ENCODE results near the gene PSME3IP1. TPM values are rescaled to one million over a fixed set of nuclear protein-coding genes. Genes with fewer than 3 reads are reported as not detected.

PSME3IP1 gene
- total RNA-seq, 4 donors from 2014 or later: 95.7 to 185 (median 120) TPM

- 44 to 80% methylated on average over 1 of the region's 1 CpG for WGBS, 2 donors (ENCODE audit: low coverage in 1 of 2)
- H3K9me3 ChIP-seq: no peaks in the 10 kb centered on the region
- H3K36me3 ChIP-seq: peaks cover 0 to 2% (median 0%) of the 10 kb centered on the region in 4 donors
- no peak overlapping the region for H3K4me3 ChIP-seq
- intact Hi-C loops (cut with DNase I; ENCODE audit: low total_unique reads) (no loop called here), in situ Hi-C loops (cut with MboI; ENCODE audit: low pct_ligation_motif_present in 1 of 4, low pct_unique_long_range_greater_than_20kb in 1 of 4, low sequenced_read_pairs in 3 of 4) (no loop called here)
- DNase-seq: no peak
- H3K27me3 ChIP-seq: no peaks in the 10 kb centered on the region
- H3K27ac ChIP-seq: no peak overlapping the region
- TF ChIP-seq POLR2A (IDR thresholded peaks at IDR 0.05): no peak
- TF ChIP-seq POLR2AphosphoS5 (IDR thresholded peaks at IDR 0.05): no peak
- TF ChIP-seq CTCF (IDR thresholded peaks at IDR 0.05): no peak
- H3K4me1 ChIP-seq: peaks cover 0 to 12% (median 4%) of the 10 kb centered on the region in 4 donors
These were observed 77.4 kb downstream of the PSME3IP1 start for GRCh38 chr16:57108432-57108831.

GRCh38 chr16:57107321-57107922 is 78.4 kb downstream of the PSME3IP1 start:
- Histone ChIP-seq H3K27me3 (no peaks in the 10 kb centered on the region), H3K27ac (no peak overlapping the region)
- 79% methylated on average over 9 of the region's 9 CpGs; no CpG with 5 or more reads in 1 of the 2 donors for WGBS, 2 donors (ENCODE audit: low coverage in 1 of 2)

GRCh38 chr16:57106767-57107166 is 79.1 kb downstream of the PSME3IP1 start:
- Histone ChIP-seq H3K27me3 (no peaks in the 10 kb centered on the region), H3K27ac (no peak overlapping the region), H3K36me3 (no peaks in the 10 kb centered on the region), H3K9me3 (no peaks in the 10 kb centered on the region), H3K4me1 (peaks cover 0 to 12% (median 4%) of the 10 kb centered on the region in 4 donors), H3K4me3 (no peak overlapping the region)
- intact Hi-C loops (cut with DNase I; ENCODE audit: low total_unique reads) (no loop called here), in situ Hi-C loops (cut with MboI; ENCODE audit: low pct_ligation_motif_present in 1 of 4, low pct_unique_long_range_greater_than_20kb in 1 of 4, low sequenced_read_pairs in 3 of 4) (no loop called here)
- DNase-seq: no peak
- no peak for TF ChIP-seq CTCF (IDR thresholded peaks at IDR 0.05)
- no peak for TF ChIP-seq POLR2AphosphoS5 (IDR thresholded peaks at IDR 0.05)
- no peak for TF ChIP-seq POLR2A (IDR thresholded peaks at IDR 0.05)
- TF ChIP-seq EP300 (IDR thresholded peaks at IDR 0.05; ENCODE audit: low read depth): no peak
- WGBS, 2 donors (ENCODE audit: low coverage in 1 of 2): 88% methylated on average over 2 of the region's 2 CpGs; no CpG with 5 or more reads in 1 of the 2 donors

More at GRCh38 chr16:57107321-57107922, 78.4 kb downstream of the PSME3IP1 start:
- TF ChIP-seq EP300 (IDR thresholded peaks at IDR 0.05; ENCODE audit: low read depth) (no peak), POLR2AphosphoS5 (IDR thresholded peaks at IDR 0.05) (no peak), CTCF (IDR thresholded peaks at IDR 0.05) (no peak), POLR2A (IDR thresholded peaks at IDR 0.05) (no peak)
- Histone ChIP-seq H3K4me3 (no peak overlapping the region), H3K36me3 (no peaks in the 10 kb centered on the region), H3K4me1 (peaks cover 0 to 12% (median 4%) of the 10 kb centered on the region in 4 donors), H3K9me3 (no peaks in the 10 kb centered on the region)
- no peak for DNase-seq
- intact Hi-C loops (cut with DNase I; ENCODE audit: low total_unique reads): no loop called here
- in situ Hi-C loops (cut with MboI; ENCODE audit: low pct_ligation_motif_present in 1 of 4, low pct_unique_long_range_greater_than_20kb in 1 of 4, low sequenced_read_pairs in 3 of 4): no loop called here

GRCh38 chr16:57105184-57105583 is 80.7 kb downstream of the PSME3IP1 start:
- H3K4me1 ChIP-seq: peaks cover 0 to 7% (median 2%) of the 10 kb centered on the region in 4 donors
- no peak overlapping the region for H3K4me3 ChIP-seq
- H3K27me3 ChIP-seq: no peaks in the 10 kb centered on the region
- no peak for DNase-seq
- WGBS, 2 donors (ENCODE audit: low coverage in 1 of 2): 89 to 93% methylated on average over 2 to 7 of the region's 7 CpGs
- intact Hi-C loops (cut with DNase I; ENCODE audit: low total_unique reads): no loop called here
- no peak for TF ChIP-seq CTCF (IDR thresholded peaks at IDR 0.05)
- no peak for TF ChIP-seq EP300 (IDR thresholded peaks at IDR 0.05; ENCODE audit: low read depth)
- TF ChIP-seq POLR2A (IDR thresholded peaks at IDR 0.05): no peak
- TF ChIP-seq POLR2AphosphoS5 (IDR thresholded peaks at IDR 0.05): no peak
- H3K27ac ChIP-seq: no peak overlapping the region
- no peaks in the 10 kb centered on the region for H3K36me3 ChIP-seq
- in situ Hi-C loops (cut with MboI; ENCODE audit: low pct_ligation_motif_present in 1 of 4, low pct_unique_long_range_greater_than_20kb in 1 of 4, low sequenced_read_pairs in 3 of 4): no loop called here
- no peaks in the 10 kb centered on the region for H3K9me3 ChIP-seq
